ENCODE results near the gene ATP5PO.

The ATP5PO gene

DNA sequence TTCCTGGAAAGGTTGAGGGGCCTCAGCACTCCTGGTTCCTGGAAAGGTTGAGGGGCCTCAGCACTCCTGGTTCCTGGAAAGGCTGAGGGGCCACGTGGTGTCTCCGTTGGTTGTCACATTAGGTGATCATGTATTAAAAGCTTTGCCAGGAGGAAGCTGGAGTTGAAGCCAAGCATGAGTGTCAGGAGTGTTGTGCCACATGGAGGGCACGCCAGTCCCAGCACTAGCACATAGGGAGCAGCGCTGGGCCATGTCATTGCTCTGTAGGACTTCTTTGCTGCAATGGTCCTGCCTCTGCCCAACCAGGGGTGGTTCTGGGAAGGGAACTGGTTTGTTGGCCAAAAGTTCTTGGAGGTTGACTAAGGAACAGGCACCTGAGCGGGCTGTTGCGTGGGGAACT is 13.3 kb downstream of the ATP5PO start:
- intact Hi-C loops (cut with micrococcal nuclease), result loop anchor here (5.0 kb wide), 1 partner anchor 260 kb away; the partner anchor contains the start of genes CRYZL1 and ITSN1
- peaks cover 69% of the 10 kb centered on the region for H3K36me3 Mint-ChIP-seq (ENCODE audit: low read depth)
- H3K9me3 Mint-ChIP-seq, result no peaks in the 10 kb centered on the region
- no peak overlapping the region for H3K27ac Mint-ChIP-seq
- no peaks in the 10 kb centered on the region for H3K27me3 Mint-ChIP-seq
- H3K4me3 Mint-ChIP-seq, result no peak overlapping the region
- no peaks in the 10 kb centered on the region for H3K4me1 Mint-ChIP-seq (ENCODE audit: low read depth)

DNA sequence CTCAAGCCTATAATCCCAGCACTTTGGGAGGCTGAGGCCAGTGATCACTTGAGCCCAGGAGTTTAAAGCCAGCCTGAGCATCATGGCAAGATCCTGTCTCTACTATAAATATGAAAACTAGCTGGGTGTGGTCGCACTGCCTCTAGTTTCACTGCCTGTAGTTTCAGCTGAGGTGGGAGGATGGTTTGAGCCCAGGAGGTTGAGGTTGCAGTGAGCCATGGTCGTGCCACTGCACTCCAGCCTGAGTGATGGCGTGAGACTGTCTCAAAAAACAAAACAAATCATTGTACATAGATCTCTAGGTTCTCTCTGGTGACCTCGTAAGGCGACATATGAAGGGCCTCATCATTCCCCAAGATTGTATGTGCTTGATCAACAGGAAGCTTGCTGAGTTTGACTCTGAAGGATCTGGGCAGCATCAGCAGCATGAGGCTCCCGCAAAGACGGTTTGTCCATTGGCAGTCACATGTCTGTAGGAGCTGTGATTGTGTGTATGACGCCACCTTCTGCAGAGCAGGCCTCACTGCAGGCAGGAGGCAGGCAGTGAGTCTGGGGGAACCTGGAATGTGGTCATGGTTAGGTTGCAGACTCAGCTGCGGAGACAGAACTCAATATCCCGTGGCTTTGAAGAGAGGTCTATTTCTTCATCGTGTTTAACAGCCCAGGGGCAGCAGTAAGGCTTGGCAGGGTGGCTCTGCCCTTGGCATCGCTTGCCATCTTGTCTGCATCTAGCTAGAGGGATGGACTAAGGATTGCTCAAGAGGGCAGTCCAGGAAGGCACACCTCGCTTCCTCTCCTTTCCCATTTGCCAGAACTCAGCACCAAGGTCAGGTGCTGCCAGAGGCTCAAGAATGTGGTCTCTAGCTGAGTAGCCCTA is 14.0 kb downstream of the ATP5PO start:
- Mint-ChIP-seq H3K9me3 (no peaks in the 10 kb centered on the region), H3K4me3 (no peak overlapping the region), H3K27ac (no peak overlapping the region), H3K4me1 (ENCODE audit: low read depth) (no peaks in the 10 kb centered on the region), H3K36me3 (ENCODE audit: low read depth) (peaks cover 62% of the 10 kb centered on the region), H3K27me3 (no peaks in the 10 kb centered on the region)
- intact Hi-C loops (cut with micrococcal nuclease), result loop anchor here (5.0 kb wide), 1 partner anchor 259 kb away; the partner anchor contains the start of genes CRYZL1 and ITSN1

DNA sequence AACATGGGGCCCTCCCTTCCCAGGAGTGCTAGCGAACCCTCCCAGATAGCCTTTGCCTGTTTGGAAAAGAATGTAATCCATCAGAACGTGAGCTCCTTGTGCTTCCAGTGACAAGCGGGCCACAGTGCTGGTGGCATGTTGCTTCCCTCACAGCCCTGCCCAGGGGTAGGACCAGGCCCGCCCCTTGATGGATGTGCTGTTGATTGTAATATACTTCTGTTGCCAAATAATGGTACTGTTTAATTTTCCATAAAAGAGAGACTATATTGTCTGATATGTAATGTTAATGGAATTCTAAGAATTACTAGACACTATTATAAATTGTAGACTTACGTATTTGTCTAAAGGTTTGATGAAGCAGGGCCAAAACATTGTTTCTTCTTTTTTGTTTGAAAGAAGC is 16.4 kb downstream of the ATP5PO start:
- intact Hi-C loops (cut with micrococcal nuclease), result loop anchor here (10.0 kb wide), 1 partner anchor 294 kb away; no protein-coding TSS in a partner anchor
- H3K36me3 Mint-ChIP-seq (ENCODE audit: low read depth), result peaks cover 38% of the 10 kb centered on the region
- no peak overlapping the region for H3K4me3 Mint-ChIP-seq
- peaks cover 12% of the 10 kb centered on the region for H3K27me3 Mint-ChIP-seq
- peaks cover 12% of the 10 kb centered on the region for H3K4me1 Mint-ChIP-seq (ENCODE audit: low read depth)
- H3K27ac Mint-ChIP-seq, result no peak overlapping the region
- no peaks in the 10 kb centered on the region for H3K9me3 Mint-ChIP-seq

GRCh38 chr21:33898586-33898985 is 17.0 kb downstream of the ATP5PO start:
- peaks cover 32% of the 10 kb centered on the region for H3K36me3 Mint-ChIP-seq (ENCODE audit: low read depth)
- intact Hi-C loops (cut with micrococcal nuclease), result loop anchor here (10.0 kb wide), 1 partner anchor 294 kb away; no protein-coding TSS in a partner anchor
- H3K4me1 Mint-ChIP-seq (ENCODE audit: low read depth), result peaks cover 12% of the 10 kb centered on the region

DNA sequence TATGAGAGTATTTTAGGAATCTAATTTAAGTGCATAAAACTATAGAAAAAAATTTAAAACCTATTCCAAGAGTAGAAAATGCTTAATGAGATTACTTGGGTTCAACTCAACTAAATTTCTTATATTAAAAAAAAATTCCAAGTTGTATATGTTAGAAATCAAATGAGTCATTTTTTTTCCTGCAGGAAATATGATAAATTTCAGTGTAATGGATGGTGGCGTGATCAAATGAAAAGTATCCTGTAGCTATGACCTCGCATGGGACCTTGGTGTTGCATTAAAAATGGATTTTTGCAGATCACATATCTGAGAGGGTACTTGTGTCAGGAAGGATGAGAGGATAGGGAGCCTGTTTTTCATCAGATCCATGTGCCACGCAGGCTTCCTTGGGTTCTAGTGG is 17.9 kb downstream of the ATP5PO start:
- H3K27me3 Mint-ChIP-seq, result peaks cover 12% of the 10 kb centered on the region
- peaks cover 12% of the 10 kb centered on the region for H3K4me1 Mint-ChIP-seq (ENCODE audit: low read depth)
- H3K36me3 Mint-ChIP-seq (ENCODE audit: low read depth), result peaks cover 23% of the 10 kb centered on the region
- no peaks in the 10 kb centered on the region for H3K9me3 Mint-ChIP-seq
- H3K27ac Mint-ChIP-seq, result no peak overlapping the region
- no peak overlapping the region for H3K4me3 Mint-ChIP-seq
- intact Hi-C loops (cut with micrococcal nuclease), result loop anchor here (10.0 kb wide), 1 partner anchor 293 kb away; no protein-coding TSS in a partner anchor

More at GRCh38 chr21:33898586-33898985, 17.0 kb downstream of the ATP5PO start:
- H3K9me3 Mint-ChIP-seq, result no peaks in the 10 kb centered on the region
- no peak overlapping the region for H3K27ac Mint-ChIP-seq
- H3K4me3 Mint-ChIP-seq, result no peak overlapping the region
- peaks cover 12% of the 10 kb centered on the region for H3K27me3 Mint-ChIP-seq

GRCh38 chr21:33897098-33897497 is 18.5 kb downstream of the ATP5PO start:
- Mint-ChIP-seq H3K27me3 (peaks cover 12% of the 10 kb centered on the region), H3K4me1 (ENCODE audit: low read depth) (peaks cover 12% of the 10 kb centered on the region), H3K27ac (no peak overlapping the region), H3K4me3 (no peak overlapping the region), H3K36me3 (ENCODE audit: low read depth) (peaks cover 17% of the 10 kb centered on the region), H3K9me3 (no peaks in the 10 kb centered on the region)
- intact Hi-C loops (cut with micrococcal nuclease), result loop anchor here (10.0 kb wide), 1 partner anchor 292 kb away; no protein-coding TSS in a partner anchor

GRCh38 chr21:33896691-33897090 is 18.9 kb downstream of the ATP5PO start:
- H3K36me3 Mint-ChIP-seq (ENCODE audit: low read depth), result peaks cover 13% of the 10 kb centered on the region
- H3K4me1 Mint-ChIP-seq (ENCODE audit: low read depth), result peaks cover 12% of the 10 kb centered on the region
- H3K4me3 Mint-ChIP-seq, result no peak overlapping the region
- intact Hi-C loops (cut with micrococcal nuclease), result loop anchor here (10.0 kb wide), 1 partner anchor 292 kb away; no protein-coding TSS in a partner anchor
- H3K27ac Mint-ChIP-seq, result no peak overlapping the region
- no peaks in the 10 kb centered on the region for H3K9me3 Mint-ChIP-seq
- H3K27me3 Mint-ChIP-seq, result peaks cover 12% of the 10 kb centered on the region

GRCh38 chr21:33895356-33895755 is 20.2 kb downstream of the ATP5PO start:
- Mint-ChIP-seq H3K4me1 (ENCODE audit: low read depth) (peaks cover 12% of the 10 kb centered on the region), H3K27me3 (peaks cover 12% of the 10 kb centered on the region), H3K4me3 (no peak overlapping the region), H3K36me3 (ENCODE audit: low read depth) (peaks cover 8% of the 10 kb centered on the region), H3K9me3 (no peaks in the 10 kb centered on the region), H3K27ac (no peak overlapping the region)
- intact Hi-C loops (cut with micrococcal nuclease), result loop anchor here (10.0 kb wide), 1 partner anchor 291 kb away; no protein-coding TSS in a partner anchor

DNA sequence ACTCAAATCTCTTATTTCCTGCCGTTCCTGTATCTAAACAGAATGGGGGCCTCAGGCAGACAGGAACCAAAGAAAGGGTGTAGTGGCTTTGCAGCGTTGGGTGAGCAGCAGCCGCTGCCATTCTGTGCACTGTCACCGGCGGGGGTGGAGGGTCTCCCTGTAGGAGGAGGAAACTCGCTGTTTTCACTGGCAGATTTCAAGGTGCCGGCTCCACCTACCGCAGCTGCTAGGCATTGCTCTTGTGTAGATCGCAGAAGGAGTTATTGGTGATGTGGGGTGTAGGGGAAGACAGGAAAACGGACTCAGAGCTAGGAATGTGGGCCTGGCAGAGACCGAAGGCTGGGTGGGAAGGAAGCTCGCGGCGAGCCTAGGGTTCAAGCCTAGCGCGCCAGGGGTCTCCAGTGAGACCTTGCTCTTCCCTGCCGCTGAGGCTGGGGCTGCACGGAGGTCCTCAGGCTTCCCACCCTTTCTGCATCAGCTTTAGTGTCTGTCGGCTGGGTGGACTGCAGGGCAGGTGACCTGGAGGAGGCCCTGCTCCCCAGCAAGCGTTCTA is 20.8 kb downstream of the ATP5PO start:
- Mint-ChIP-seq H3K9me3 (no peaks in the 10 kb centered on the region), H3K4me3 (peak overlapping the region; percentile 50), H3K36me3 (ENCODE audit: low read depth) (peaks cover 7% of the 10 kb centered on the region), H3K27ac (peak overlapping the region; percentile 14), H3K27me3 (peaks cover 12% of the 10 kb centered on the region), H3K4me1 (ENCODE audit: low read depth) (peaks cover 12% of the 10 kb centered on the region)
- intact Hi-C loops (cut with micrococcal nuclease), result loop anchor here (10.0 kb wide), 1 partner anchor 290 kb away; no protein-coding TSS in a partner anchor

DNA sequence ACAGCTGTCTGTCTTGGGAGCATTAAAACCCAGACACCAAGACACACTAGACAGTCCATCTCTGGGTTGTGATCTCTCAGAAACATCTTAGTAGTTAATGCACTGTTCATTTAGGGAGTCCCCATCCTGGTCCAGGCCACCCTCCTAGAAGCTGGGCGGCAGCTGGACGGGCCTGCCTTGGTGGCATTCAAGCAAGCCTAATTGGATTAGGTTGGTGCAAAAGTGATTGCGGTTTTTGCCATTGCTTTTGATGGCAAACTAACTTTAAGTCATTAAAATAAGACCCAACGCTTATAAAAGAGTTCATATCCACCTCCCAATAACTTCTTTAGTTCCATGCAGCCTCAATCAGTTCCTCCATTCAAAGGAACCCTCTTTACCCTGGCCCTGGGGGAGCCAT is 21.7 kb downstream of the ATP5PO start:
- Mint-ChIP-seq H3K9me3 (no peaks in the 10 kb centered on the region), H3K36me3 (ENCODE audit: low read depth) (no peaks in the 10 kb centered on the region), H3K4me3 (no peak overlapping the region), H3K4me1 (ENCODE audit: low read depth) (peaks cover 12% of the 10 kb centered on the region), H3K27ac (no peak overlapping the region), H3K27me3 (peaks cover 12% of the 10 kb centered on the region)
- intact Hi-C loops (cut with micrococcal nuclease), result loop anchor here (10.0 kb wide), 1 partner anchor 289 kb away; no protein-coding TSS in a partner anchor

- Mint-ChIP-seq H3K27ac (no peak overlapping the region), H3K9me3 (no peaks in the 10 kb centered on the region), H3K4me3 (no peak overlapping the region), H3K36me3 (ENCODE audit: low read depth) (no peaks in the 10 kb centered on the region), H3K4me1 (ENCODE audit: low read depth) (peaks cover 12% of the 10 kb centered on the region), H3K27me3 (peaks cover 12% of the 10 kb centered on the region)
- intact Hi-C loops (cut with micrococcal nuclease), result loop anchor here (10.0 kb wide), 1 partner anchor 288 kb away; no protein-coding TSS in a partner anchor
Measured at GRCh38 chr21:33892853-33893252, 22.8 kb downstream of the ATP5PO start.

- Mint-ChIP-seq H3K36me3 (ENCODE audit: low read depth) (no peaks in the 10 kb centered on the region), H3K9me3 (no peaks in the 10 kb centered on the region)
Measured at GRCh38 chr21:33890187-33890586, 25.4 kb downstream of the ATP5PO start.

GRCh38 chr21:33886321-33886720 is 29.3 kb downstream of the ATP5PO start:
- intact Hi-C loops (cut with micrococcal nuclease), result no loop called here
- H3K4me3 Mint-ChIP-seq, result no peak overlapping the region
- H3K36me3 Mint-ChIP-seq (ENCODE audit: low read depth), result no peaks in the 10 kb centered on the region
- no peaks in the 10 kb centered on the region for H3K27me3 Mint-ChIP-seq
- no peaks in the 10 kb centered on the region for H3K9me3 Mint-ChIP-seq
- H3K27ac Mint-ChIP-seq, result no peak overlapping the region
- H3K4me1 Mint-ChIP-seq (ENCODE audit: low read depth), result no peaks in the 10 kb centered on the region

More at GRCh38 chr21:33890187-33890586, 25.4 kb downstream of the ATP5PO start:
- Mint-ChIP-seq H3K27me3 (peaks cover 7% of the 10 kb centered on the region), H3K4me3 (no peak overlapping the region), H3K4me1 (ENCODE audit: low read depth) (peaks cover 8% of the 10 kb centered on the region), H3K27ac (no peak overlapping the region)
- intact Hi-C loops (cut with micrococcal nuclease), result loop anchor here (10.0 kb wide), 1 partner anchor 285 kb away; no protein-coding TSS in a partner anchor

DNA sequence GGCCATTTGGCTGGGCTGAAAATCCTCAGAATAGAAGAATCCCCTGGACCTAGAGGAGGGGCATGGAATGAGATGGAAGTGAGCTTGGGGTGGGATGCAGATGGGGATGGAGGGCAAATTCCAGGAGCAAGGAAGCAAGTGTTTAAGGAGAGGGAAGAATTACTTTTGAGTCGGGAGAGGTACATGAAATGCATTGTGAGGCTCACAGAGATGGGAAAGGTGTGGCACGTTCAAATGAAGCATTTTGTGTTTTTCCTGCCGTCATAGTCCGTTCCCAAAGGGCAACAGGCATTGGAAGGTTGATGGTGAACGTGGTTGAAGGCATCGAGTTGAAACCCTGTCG is 30.5 kb downstream of the ATP5PO start:
- intact Hi-C loops (cut with micrococcal nuclease), result no loop called here
- no peaks in the 10 kb centered on the region for H3K27me3 Mint-ChIP-seq
- no peak overlapping the region for H3K4me3 Mint-ChIP-seq
- no peaks in the 10 kb centered on the region for H3K9me3 Mint-ChIP-seq
- no peak overlapping the region for H3K27ac Mint-ChIP-seq
- H3K36me3 Mint-ChIP-seq (ENCODE audit: low read depth), result no peaks in the 10 kb centered on the region
- no peaks in the 10 kb centered on the region for H3K4me1 Mint-ChIP-seq (ENCODE audit: low read depth)

Data from dendritic cell treated with granulocyte-macrophage colony-stimulating factor and Interleukin-4, amounts not matched to agents 40 ng/mL and 50 ng/mL, for 4 days (primary cell).